ENCODE data around the gene TRAF1.

The TRAF1 gene

DNA sequence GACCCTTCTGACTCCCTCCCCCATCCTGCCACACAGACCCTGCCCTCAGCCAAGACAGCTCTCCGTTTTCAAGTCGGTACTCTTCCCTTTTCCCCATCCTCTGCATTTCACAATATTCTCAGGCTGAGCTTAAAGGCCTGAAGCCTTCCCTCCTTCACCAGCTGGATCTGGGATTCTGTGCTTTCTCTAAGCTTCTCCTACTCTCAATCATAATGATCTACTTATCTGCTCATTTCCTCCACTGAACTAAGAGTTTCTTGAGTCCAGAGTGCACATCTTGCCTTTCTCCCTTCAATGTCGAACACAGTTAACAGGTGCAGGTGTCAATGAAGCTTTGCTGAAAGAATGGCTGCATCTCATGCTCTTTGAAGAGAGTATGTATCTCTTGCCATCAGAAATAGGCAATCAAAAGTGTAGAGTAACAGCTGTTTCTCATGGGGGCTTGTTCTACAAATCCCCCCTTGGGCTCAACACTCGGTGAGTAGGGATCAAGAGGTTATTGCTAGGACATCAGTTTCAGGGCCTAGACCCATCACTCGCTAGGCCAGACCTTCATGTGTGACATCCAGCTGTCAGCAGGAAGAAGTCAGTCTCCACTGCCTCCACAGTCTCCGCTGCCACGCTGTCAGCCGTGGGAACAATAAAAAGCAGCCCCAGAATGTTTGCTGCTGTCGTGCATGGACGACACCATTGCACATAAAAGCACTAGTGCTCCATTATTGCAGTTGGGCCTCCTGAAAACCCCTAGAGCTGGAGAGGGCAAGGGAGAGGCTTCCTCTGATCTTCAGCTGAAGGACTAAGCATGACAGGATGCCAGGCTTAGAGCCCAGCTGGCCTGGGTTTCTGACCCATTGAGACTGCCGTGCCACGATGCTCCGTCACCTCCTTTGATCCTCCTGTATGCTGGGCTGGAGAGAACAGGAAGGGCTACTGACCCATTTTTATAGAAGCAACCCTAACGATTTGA is 23.7 kb downstream of the TRAF1 start:
- in situ Hi-C loops (cut with HindIII; ENCODE audit: low sequenced_read_pairs), result no loop called here
- H3K4me3 ChIP-seq (ENCODE audit: low read depth, low read length), result no peak overlapping the region
- TF ChIP-seq, protein P1, sequence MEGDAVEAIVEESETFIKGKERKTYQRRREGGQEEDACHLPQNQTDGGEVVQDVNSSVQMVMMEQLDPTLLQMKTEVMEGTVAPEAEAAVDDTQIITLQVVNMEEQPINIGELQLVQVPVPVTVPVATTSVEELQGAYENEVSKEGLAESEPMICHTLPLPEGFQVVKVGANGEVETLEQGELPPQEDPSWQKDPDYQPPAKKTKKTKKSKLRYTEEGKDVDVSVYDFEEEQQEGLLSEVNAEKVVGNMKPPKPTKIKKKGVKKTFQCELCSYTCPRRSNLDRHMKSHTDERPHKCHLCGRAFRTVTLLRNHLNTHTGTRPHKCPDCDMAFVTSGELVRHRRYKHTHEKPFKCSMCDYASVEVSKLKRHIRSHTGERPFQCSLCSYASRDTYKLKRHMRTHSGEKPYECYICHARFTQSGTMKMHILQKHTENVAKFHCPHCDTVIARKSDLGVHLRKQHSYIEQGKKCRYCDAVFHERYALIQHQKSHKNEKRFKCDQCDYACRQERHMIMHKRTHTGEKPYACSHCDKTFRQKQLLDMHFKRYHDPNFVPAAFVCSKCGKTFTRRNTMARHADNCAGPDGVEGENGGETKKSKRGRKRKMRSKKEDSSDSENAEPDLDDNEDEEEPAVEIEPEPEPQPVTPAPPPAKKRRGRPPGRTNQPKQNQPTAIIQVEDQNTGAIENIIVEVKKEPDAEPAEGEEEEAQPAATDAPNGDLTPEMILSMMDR (IDR thresholded peaks at IDR 0.05; ENCODE audit: low read depth, low read length), result no peak
- no peak for DNase-seq (ENCODE audit: low read depth, low spot score)

DNA sequence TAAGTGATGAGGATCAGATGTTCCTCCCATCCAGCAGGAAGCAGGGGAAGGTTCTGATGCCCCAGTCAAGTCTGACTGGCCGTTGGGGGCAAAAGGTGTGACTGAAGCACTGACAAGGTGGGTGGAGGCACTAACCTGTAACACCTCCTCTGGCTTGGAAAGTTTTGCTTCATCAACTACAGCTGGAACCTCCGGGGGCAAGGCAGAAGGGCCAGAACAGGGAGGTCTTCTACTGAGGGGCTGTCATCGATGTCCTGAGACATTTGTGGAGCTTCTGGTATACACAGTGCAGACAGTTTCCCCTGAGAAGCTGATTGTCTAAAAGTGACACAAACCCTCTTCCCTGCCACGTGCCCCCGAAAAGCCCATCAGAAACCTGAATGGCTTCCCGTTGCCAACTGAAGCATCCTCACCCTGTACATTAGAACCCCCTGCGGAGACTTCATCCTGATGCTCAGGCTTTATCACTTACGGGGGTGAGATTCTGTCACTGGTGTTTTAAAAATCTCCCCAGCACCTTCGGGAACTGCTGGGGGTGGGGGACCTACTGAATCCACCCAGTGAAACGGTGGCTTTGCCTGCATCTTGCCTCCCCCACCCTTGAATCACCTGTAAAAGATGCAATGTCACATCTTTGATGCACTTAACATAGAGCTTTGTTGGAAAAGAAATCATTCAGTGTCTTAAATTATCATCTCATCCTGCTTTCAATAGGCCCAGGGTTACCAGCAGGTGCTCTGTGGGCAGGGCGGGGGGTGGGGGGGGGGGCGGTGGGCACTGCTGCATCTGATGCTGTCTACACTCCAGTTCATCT is 24.6 kb downstream of the TRAF1 start:
- TF ChIP-seq, protein P1 (IDR thresholded peaks at IDR 0.05; ENCODE audit: low read depth, low read length), result no peak
- in situ Hi-C loops (cut with HindIII; ENCODE audit: low sequenced_read_pairs), result no loop called here

DNA sequence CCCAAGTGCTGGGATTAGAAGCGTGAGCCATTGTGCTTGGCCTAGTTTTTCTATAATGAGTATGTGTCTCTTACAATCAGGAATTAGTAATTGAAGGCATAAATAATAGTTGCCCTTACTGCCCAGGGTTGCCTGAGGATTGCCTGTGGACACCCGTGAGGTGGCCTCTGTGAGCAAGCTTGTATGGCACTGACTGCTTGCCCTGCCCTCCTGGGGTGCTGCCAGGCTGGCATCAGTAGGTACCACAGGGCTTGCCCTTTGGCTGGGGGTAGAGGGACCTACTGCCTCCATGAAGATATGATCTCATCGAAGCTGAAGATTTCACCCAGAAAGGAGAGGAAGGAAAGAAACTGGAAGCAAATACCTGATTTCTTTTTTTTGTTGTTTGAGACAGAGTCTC is 25.8 kb downstream of the TRAF1 start:
- in situ Hi-C loops (cut with HindIII; ENCODE audit: low sequenced_read_pairs), result no loop called here
- DNase-seq (ENCODE audit: low read depth, low spot score), result no peak
- TF ChIP-seq, protein P1 (IDR thresholded peaks at IDR 0.05; ENCODE audit: low read depth, low read length), result no peak
- no peak overlapping the region for H3K4me3 ChIP-seq (ENCODE audit: low read depth, low read length)

More for the DNA sequence above, 24.6 kb downstream of the TRAF1 start:
- H3K4me3 ChIP-seq (ENCODE audit: low read depth, low read length), result no peak overlapping the region
- DNase-seq (ENCODE audit: low read depth, low spot score), result no peak

DNA sequence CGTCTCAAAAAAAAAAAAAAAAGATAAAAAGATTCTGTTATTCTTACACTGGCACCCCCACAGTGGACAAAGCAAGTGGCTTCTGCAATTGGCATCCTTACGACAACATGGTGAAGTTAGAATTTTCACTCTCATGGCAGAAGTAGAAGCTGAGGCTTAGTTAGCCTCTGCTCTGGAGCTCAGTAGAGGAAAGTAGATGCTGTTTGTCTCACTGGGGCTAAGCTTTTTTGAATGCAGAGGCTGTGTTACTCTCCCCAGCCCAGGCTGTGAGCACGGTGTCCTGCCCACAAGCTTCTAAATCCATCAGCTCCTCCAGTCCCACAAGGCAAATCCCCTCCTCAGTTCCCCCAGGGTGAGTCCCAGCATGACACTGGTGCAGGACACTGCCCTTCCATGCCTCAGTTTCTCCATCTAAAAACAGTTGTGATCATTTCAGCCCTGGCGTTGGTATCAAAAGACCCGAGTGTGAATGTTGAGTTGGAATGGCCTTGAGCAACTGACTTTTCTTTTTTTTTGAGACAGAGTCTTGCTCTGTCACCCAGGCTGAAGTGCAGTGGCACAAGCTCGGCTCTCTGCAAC is 27.0 kb downstream of the TRAF1 start:
- TF ChIP-seq, protein P1 (IDR thresholded peaks at IDR 0.05; ENCODE audit: low read depth, low read length), result no peak
- in situ Hi-C loops (cut with HindIII; ENCODE audit: low sequenced_read_pairs), result no loop called here
- DNase-seq (ENCODE audit: low read depth, low spot score), result no peak
- H3K4me3 ChIP-seq (ENCODE audit: low read depth, low read length), result no peak overlapping the region

DNA sequence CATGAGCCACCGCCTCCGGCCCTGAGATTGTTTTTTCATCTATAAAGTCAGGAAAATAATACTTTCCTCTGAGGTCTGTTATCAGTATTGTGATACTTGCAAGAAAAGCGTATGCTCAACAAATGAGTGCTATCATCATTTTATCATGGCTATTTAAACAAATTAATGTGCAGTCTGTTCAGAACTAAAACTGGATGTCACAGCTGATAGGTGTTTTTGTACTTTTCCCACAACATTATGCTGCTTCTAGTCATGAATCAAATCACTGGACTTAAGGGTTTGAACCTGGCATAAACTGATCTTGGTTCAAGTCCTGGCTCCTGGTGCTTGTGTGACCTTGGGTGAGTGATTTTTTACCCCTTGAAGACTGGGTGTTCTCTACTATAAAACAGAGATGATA is 28.2 kb downstream of the TRAF1 start:
- TF ChIP-seq, protein P1 (IDR thresholded peaks at IDR 0.05; ENCODE audit: low read depth, low read length), result no peak
- no peak for DNase-seq (ENCODE audit: low read depth, low spot score)
- in situ Hi-C loops (cut with HindIII; ENCODE audit: low sequenced_read_pairs), result no loop called here
- H3K4me3 ChIP-seq (ENCODE audit: low read depth, low read length), result no peak overlapping the region

DNA sequence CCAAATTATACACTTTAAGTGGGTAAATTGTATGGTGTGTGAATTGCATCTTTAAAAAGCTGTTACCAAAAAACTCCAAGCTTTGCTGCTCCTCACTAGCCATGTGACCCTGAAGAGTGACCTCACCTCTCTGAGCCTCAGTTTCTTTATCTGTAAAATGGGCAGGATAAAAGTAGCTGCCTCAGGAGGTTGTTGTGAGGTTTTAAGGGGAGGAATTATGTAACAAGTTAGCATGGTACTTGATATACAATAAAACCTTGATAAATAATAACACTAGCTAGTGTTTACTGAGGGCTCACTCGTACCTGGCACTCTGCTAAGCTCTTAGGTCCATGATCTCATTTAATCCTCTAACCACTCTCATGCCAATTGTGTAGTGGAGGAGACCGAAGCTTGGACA is 30.6 kb downstream of the TRAF1 start:
- TF ChIP-seq, protein P1 (IDR thresholded peaks at IDR 0.05; ENCODE audit: low read depth, low read length), result no peak
- DNase-seq (ENCODE audit: low read depth, low spot score), result no peak
- H3K4me3 ChIP-seq (ENCODE audit: low read depth, low read length), result no peak overlapping the region
- in situ Hi-C loops (cut with HindIII; ENCODE audit: low sequenced_read_pairs), result no loop called here

All from astrocyte of the spinal cord (primary cell).